Daoy (cell line): ENCODE results near the gene TGFB1. TPM values are rescaled to one million over a fixed set of nuclear protein-coding genes. Genes with fewer than 3 reads are reported as not detected.

Source experiments
- DNase-seq: peaks from one replicate; pipeline ENCODE4 v3.0.0-alpha.2; 2015; ENCODE audit warnings: low read depth
- total RNA-seq: library from RNA; depleted of rRNA; stranded (reverse); fragments of >200 nt; shearing (Covaris generic); gene quantifications from 2 replicates; pipeline ENCODE4 v1.2.3, GENCODE V29; 2014

Gene TGFB1
- total RNA-seq, 1 experiment from 2014 or later = 9.1 TPM

DNA sequence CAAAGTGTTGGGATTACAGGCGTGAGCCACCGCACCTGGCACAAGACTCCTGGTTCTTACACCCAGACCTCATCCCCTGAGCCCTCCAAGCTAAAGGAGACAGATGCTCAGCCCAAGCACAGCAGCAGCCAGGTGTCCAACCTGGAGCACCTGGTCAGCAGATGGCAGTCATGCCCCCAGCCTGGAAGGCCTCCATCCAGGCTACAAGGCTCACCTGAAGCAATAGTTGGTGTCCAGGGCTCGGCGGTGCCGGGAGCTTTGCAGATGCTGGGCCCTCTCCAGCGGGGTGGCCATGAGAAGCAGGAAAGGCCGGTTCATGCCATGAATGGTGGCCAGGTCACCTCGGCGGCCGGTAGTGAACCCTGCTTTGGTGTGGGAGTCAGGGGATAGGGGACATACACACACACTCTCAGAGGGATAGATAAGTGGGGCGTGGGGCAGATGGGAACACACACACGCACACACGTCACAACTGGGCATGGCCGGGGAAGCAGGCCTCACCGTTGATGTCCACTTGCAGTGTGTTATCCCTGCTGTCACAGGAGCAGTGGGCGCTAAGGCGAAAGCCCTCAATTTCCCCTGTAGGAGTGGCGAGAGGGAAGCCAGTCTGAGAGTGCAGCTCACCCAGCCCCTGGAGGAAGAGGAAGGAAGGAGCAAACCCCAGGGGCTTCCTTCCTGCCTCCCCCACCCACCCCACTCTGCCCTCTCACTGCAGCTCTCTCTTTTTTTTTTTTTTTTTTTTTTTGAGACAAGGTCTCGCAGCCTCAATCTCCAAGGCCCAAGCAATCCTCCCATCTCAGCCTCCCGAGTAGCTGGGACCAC lies 11.8 kb downstream of the TGFB1 start:
- DNase-seq = no peak

DNA sequence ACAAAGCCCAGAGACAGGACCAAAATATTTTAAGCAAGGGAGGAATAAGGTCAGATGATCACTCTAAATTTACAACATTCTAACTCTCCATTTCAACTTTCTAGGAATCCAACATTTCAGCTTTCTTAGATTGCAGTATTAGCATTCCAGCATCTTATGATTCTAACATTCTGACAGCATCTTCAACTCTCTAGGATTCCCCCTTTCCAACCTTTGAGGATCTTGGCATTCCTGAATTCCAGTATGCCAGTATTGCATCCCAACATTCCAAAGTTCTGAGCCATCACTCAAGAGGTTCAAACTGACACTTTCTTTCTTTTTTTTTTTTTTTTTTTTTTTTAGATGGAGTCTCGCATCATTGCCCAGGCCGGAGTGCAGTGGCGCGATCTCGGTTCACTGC lies 13.8 kb downstream of the TGFB1 start:
- DNase-seq = no peak

DNA sequence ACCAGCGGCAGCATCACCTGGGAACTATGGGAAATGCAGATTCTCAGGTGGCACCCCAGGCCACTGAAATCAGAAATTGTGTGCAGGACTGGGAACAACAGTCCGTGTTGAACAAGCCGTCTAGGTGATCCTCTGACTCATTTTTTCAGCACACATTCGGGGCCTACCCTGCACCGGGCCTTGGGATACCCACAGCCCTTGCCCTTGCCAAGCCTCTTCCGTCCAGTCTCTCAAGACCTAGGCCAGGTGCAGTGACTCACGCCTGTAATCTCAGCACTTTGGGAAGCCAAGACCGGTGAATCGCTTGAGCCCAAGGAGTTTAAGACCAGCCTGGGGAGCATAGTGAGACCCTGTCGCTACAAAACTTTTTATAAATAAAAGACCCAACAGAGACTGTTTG lies 18.3 kb downstream of the TGFB1 start:
- no peak for DNase-seq

DNA sequence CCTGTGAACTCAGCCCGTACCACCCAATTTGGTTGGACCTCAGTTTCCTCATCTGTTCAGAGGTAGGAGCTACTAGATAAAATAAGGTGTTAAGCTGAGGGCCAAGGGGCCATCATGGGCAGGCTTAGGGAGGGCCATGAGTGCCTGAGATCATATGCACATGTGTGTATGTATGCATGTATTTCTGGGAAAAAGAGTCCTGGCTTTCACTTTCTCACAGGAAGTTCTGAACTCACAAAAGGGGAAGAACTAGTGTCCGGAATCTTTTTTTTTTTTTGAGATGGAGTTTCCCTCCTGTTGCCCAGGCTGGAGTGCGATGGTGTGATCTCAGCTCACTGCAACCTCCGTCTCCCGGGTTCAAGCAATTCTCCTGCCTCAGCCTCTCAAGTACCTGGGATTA lies 18.9 kb downstream of the TGFB1 start:
- no peak for DNase-seq

DNA sequence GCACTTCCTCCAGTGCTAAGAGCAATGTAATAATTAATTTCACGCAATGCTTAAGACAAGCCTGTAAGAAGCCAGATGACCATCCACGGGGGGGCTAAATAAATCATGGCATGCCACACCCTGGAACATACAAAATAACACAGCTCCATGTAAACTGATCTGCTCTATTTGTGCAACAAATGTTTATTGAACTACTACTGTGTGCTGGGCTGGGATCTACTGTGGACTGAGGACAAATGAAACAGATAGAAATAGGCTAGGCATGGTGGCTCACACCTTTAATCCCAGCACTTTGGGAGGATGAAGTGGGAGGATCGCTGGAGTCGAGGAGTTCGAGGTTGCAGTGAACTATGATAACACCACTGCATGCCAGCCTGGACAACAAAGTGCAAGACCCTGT lies 21.3 kb downstream of the TGFB1 start:
- no peak for DNase-seq

DNA sequence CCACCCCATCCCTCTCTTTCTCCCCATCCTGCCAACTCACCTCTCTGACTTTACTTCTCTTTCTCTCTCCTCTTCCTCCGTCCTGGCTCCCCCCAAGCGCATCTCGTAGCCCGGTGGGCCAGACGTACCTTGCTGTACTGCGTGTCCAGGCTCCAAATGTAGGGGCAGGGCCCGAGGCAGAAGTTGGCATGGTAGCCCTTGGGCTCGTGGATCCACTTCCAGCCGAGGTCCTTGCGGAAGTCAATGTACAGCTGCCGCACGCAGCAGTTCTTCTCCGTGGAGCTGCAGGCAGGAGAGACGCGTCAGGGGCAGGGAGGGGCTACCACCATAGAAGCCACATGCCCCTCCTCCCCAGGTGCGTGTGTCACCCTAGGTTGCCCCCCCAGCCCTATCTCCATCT lies 21.7 kb downstream of the TGFB1 start:
- no peak for DNase-seq

DNA sequence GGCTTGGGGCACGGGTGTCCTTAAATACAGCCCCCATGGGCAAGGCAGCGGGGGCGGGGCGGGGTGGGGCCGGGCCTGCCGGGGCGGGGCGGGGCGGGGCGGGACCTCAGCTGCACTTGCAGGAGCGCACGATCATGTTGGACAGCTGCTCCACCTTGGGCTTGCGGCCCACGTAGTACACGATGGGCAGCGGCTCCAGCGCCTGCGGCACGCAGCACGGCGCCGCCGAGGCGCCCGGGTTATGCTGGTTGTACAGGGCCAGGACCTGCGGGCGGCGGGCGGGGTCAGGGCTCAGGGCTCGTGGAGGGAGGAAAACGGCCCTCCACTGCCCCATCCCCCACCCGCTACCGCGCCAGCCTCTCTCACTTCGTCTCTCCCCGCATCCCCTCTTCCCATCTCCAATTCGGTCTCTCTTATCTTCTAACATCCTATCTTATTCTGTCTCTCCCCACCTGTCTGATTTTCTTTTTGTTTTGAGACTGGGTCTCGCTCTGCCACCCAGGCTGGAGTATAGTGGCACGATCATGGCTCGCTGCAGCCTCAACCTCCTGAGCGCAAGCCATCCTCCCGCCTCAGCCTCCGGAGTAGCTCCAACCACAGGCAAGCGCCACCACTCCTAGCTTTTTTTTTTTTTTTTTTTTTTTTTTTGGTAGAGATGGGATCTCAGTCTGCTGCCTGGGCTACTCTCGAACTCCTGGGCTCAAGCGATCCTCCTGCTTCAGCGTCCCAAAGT lies 22.6 kb downstream of the TGFB1 start:
- no peak for DNase-seq

DNA sequence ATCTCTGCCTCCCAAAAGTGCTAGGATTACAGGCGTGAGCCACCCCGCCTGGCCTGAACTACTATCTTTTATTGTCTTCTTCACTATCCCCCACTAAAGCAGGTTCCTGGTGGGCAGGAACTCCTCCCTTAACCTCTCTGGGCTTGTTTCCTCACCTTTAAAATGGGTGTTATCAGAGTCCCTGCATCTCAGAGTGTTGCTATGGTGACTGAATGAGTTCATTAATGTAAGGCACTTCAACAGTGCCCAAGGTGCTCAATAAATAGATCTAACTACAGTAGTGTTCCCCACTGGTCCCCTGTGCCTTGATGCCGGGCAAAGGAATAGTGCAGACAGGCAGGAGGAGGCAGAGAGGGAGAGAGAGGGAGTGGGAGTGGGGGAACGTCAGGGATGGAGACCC lies 23.2 kb downstream of the TGFB1 start:
- DNase-seq = no peak

DNA sequence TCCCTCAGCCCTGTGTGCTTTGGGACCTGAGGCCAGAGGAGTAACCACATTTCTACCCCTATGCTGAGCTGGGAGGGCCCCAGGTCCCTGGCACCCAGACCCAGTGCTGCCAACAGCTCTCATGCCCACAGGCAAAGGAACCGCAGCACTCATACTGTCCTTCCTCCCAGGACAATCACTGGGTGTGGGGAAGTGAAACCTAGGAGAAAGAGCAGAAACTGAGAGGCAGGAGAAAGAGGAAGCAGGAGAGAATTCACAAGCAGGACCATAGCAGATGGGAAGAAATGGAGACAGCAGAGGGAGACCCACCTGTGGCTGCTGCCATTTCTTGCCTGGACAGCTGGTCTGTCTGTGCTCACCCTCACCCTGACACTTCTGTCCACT lies 24.9 kb downstream of the TGFB1 start:
- DNase-seq = no peak

DNA sequence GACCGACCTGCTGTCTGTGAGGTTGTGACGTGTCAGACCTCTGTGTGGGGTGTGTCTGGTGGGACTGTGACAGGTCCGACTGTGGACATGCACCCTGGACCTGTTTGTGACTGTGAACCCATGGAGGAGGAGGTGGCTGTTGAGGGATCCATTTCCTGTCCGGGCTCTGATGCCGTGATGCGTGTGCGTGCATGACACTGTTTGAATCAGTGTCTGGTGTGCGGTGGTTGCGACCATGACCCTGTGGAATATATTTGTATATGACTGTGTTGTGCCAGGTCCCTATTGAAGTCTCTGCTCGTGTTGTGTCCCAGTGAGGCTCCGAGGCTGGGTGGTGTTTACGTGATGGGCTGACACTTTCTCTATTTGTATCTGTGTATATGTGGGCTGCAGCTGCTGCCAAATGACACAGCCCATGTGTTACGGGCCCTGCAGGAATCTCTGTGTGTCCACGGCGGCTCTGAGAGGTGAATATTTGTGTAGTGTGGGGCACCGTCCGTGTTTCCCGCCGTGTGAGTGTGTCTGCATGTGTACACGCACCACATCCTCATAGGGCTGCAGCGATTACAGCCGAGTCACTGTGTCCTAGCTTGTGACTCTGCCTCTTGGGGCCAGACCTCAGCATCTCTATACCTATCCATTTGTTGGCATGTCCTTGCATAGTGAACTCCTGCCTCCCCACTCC lies 25.4 kb downstream of the TGFB1 start:
- peak; percentile 47 for DNase-seq

DNA sequence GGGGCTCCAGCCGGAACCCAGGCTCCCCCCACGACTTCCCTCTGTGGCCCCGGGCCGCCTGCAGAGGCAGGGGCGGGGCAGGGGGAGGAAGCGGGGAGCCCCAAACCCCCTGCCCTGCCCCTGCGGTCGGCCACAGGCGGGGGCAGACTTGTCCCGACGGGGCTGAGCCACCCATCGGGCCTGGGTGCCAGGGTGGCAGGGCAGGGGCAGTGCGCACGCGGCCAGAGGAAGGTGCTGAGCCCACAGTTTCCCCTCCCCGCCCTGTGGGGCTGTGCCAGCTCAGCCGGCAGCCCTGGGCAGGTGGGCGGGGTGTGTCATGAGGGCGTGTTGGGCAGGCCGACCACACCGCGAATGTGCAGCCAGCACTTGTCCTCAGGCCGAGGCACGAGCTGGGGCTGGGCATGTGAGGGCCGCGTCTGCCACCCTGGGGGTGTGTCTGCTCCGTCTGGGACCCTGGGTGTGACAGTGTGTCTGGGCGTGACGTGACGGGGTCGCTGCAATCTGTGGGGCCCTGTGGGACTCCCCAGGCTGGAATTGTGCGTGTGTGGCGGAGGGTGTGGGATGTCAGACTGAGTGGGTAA lies 26.1 kb downstream of the TGFB1 start:
- peak; percentile 95 for DNase-seq

DNA sequence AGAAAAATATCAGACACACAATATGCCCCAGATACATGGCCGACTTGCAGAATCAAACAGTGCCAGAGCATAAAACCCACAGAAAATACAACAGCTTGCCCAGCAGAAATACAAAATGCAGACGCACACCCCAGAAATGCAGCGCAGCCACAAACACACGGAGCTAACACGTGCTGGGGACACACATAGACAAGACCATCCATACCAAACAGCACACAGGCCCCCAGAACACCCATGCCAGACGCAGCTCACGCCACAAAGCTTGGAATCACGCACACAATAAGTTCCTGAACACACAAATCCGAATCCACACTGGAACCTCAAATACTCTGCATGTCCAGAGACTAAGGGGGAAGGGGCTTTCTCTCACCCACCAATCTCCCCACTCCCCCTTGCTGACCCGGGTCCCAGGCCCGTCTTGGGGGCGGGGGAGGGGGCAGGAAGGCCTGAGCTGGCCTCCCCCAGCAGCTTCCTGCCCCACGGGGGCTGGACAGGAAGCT lies 26.6 kb downstream of the TGFB1 start:
- peak; percentile 35 for DNase-seq

DNA sequence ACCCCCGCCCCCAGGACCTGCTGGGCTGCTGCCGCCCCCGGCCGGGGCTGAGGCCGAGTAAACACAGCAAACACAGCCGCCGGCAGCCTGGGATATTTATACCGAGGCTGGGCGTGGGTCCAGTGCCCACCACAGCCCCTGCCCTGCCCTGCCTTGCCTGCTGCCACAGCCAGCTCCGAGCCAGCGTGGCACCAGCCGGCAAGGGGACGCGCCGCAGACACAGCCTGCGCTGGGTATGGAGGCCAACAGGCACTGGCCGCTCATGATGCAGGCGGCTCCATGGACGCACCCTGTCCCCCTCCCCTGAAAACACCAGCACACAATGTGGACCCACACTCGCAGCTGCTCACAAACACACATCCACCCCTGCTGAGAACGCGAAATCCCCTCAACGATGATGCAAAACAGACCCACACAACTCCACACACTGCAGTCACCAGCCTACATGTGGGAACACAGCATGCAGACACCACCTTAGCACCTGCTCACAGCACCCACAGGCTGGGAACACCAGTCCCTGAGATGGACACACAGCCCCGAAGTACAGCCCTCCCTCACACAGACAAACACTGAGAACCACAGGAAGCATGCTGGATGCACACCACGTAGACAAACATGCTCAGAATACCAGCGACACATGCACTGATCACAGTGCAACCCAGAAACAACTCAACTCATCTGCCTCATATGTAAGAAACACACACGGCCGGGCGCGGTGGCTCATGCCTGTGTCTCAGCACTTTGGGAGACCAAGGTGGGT lies 27.6 kb downstream of the TGFB1 start:
- DNase-seq = peak; percentile 70

DNA sequence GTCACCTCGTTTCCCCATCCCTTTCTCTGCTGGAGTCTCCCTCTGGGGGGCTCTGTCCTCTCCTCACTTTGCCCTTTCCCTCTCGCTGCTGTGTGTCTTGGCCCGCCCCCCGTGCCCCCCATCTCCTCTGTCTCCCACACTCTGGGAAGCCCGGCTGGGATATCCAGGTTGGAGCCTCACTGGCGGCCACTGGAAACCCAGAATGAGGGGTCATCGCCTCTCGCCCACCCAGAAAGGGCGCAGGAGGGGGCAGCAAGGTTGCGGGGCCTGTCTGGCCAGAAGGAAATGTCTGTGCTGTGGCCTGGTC lies 28.1 kb downstream of the TGFB1 start:
- no peak for DNase-seq

DNA sequence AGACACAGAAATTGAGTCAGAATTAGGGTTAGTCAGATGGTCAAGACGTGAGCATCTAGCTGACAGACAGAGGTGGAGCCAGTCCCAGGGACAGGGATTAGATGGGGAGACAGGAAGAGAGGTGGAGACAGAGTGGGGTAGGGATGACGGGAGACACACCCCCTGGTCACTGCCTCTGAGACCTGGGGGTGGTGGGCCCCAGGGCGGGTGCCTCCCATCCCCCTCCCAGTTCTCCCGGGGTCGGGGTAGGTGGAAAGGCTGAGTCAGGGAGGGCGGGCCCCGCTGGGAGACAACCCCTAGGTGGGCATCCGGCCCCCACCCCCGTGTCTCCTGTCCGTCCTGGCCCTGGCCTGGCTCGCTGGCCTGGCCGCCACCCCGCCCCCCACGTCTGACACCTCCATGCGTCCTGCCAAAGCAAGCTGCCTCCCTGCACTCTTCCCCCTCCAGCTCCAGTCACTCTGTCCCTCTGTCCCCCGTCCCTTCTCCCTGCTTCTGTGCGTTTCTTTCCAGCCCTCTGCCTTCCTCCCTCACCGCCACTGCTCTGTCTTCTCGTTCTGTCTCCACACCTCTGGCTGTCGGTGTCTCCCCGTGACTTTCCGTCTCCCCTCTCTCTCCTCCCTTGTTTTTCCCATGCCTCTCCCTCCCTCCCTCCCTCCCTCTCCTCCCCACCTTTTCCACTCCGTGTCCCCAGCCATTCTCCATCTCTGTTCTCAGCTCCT lies 28.6 kb downstream of the TGFB1 start:
- DNase-seq = peak; percentile 90

DNA sequence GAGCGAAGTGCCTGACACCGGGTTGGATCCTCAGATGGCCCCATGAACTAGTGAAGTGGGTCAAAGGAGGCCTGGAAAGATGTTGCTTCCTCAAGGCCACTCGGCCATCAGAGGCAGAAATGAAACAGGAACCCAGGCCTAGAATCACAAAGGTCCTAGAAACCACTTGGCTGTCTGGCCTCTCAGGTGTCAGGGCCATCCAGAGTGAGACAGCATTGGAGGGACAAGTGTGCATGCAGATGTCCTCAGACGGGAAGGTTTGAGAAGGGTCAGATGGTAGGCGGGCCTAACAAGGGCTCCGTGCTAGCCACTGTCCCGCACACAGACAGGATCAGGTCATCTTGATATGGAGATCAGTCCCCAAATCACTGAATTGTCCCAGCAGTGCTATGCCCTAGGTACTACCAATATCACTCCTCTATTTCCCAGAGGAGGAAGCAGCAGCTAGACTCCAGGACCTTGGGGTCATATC lies 29.5 kb downstream of the TGFB1 start:
- peak; percentile 33 for DNase-seq

DNA sequence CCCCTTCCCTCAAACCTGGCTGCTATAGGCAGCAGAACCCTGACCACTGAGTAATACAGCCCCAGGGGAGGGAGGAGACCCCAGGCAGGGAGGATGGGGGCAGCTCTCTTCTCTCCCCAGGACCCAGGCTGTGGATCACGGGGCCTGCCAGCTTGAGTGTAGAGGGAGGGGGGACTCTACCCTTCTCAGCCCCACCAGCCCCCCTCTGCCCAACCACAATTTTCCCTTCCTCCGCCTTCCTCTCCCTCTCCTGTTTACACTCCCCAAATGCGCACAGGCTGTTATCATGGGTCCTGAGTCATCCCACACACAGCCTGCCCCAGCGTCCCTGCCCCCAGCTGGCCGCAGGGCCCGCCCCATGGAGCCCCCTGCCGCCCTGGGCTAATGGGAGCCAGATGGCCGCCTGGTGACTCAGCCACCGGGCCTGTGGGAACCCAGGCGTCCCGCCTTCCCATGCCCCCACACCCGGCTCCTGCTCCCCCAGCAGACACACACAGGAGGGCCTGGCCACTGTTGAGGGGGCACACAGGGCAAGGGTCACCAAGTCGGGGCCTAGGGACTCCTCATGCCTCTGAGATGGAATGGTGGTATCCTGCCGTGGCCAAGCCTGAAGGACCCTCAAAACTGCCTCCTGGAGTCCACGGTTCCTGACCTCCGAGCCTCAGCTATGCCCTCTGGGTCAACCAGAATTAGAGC lies 30.1 kb downstream of the TGFB1 start:
- peak; percentile 98 for DNase-seq

DNA sequence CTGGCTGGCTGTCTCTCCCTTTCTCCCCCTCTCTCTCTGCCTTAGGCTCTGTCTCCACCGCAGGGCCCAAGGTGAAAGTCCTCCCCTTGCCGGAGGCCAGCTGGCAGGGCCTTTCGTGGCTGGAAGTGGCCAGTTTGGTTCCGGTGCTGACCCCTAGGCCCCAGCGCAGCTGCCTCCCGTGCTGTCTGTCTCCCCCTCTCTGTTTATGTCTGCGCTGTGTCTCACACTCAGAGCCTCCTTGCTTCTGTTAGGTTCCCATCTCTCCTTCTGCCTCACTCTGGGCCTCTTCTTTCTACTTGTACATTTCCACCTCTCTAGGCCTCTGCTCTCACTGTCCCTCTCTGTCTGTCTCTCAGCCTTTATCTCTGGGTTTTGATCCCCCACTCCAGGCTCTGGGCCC lies 30.7 kb downstream of the TGFB1 start:
- DNase-seq = no peak

DNA sequence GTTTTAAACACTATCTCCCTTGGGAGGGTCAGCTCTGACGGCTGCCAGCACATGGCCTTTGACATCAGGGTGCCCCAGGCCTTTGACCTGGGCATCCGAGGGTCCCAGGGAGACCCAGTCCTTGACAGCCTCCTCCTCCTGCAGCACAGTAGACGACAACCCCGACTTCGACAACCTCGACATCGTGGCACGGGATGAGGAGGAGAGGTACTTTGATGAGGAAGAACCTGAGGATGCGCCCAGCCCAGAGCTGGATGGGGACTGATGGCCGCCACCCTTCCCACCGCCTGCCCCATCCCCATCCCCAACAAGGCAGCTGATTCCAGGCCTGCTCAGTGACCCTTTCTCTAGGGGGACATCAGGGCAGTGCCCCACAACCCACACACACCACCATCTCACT lies 31.3 kb downstream of the TGFB1 start:
- DNase-seq = no peak

DNA sequence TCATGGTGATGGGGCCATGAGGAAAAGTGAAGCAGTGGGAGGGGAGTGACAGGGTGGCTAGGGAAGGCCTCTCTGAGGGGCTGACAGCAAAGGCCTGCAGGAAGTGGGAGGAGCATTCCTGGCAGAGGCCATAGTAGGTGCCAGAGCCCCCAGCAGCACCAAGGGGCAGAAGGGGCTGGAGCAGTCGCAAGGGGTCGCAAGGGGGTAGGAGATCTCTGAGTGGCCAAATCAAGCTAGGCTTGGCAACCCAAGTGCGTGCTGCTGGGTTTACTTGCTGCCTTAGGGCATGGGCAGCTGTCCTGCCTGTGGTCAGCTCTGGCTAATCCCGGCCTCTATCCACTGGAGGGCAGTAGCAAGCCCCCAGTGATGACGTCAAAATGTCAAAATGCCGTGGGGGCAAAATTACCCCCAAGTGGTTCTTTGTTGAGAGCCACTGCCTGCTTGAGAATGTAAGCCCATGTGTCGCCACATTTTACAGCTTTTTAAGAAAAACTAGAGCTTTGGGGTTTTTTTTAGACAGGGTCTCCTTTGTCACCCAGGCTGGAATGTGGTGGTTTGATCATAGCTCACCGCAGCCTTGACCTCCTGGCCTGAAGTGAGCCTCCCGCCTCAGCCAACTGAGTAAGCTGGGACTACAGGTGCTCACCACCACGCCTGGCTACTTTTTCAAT lies 32.0 kb downstream of the TGFB1 start:
- peak; percentile 70 for DNase-seq
